ENCODE data around the gene FANCC. TPM values are rescaled to one million over a fixed set of nuclear protein-coding genes. Genes with fewer than 3 reads are reported as not detected.
"Not testable (repeated sequence)": the region's sequence is repeated elsewhere in the genome, so short reads cannot be mapped to it uniquely, and the experiment has no call there.

FANCC gene
- total and polyA plus RNA-seq, 12 donors, result 1.9 to 6.1 (median 3.3) TPM

- no peaks in the 10 kb centered on the region for H3K36me3 ChIP-seq (replicated peaks in 1 of 2)
- 89 to 98% (median 91%) methylated on average over 8 of the region's 8 CpGs for WGBS, 4 donors
- H3K9me3 ChIP-seq (replicated peaks in 1 of 3), result peaks cover 0 to 10% (median 8%) of the 10 kb centered on the region in 3 donors
- TF ChIP-seq CTCF (IDR thresholded peaks at IDR 0.05), result no peak
- TF ChIP-seq POLR2A (IDR thresholded peaks at IDR 0.05), result no peak
- no peak for DNase-seq
- no peak overlapping the region for H3K27ac ChIP-seq
- H3K4me3 ChIP-seq, result no peak overlapping the region
- intact Hi-C loops (cut with DNase I), result no loop called here
- H3K4me1 ChIP-seq (replicated peaks in 1 of 2), result no peaks in the 10 kb centered on the region
- H3K27me3 ChIP-seq, result no peaks in the 10 kb centered on the region
These were observed 41.0 kb downstream of the FANCC start for GRCh38 chr9:95276395-95276954.

GRCh38 chr9:95274160-95274559, 43.3 kb downstream of the FANCC start:
- intact Hi-C loops (cut with DNase I); DNase-seq; H3K36me3 ChIP-seq (replicated peaks in 1 of 2); H3K4me3 ChIP-seq; H3K27me3 ChIP-seq; H3K9me3 ChIP-seq (replicated peaks in 1 of 3); H3K27ac ChIP-seq; H3K4me1 ChIP-seq (replicated peaks in 1 of 2): not testable (repeated sequence)
- 95 to 96% (median 95%) methylated on average over 2 of the region's 2 CpGs for WGBS, 4 donors

- H3K27me3 ChIP-seq, result no peaks in the 10 kb centered on the region
- H3K4me3 ChIP-seq, result no peak overlapping the region
- no peak for DNase-seq
- H3K36me3 ChIP-seq (replicated peaks in 1 of 2), result no peaks in the 10 kb centered on the region
- intact Hi-C loops (cut with DNase I), result no loop called here
- WGBS, 4 donors, result 51 to 79% (median 57%) methylated on average over 4 of the region's 4 CpGs
- TF ChIP-seq POLR2A (IDR thresholded peaks at IDR 0.05), result no peak
- no peak for TF ChIP-seq CTCF (IDR thresholded peaks at IDR 0.05)
- no peak overlapping the region for H3K27ac ChIP-seq
- no peaks in the 10 kb centered on the region for H3K9me3 ChIP-seq (replicated peaks in 1 of 3)
- H3K4me1 ChIP-seq (replicated peaks in 1 of 2), result no peaks in the 10 kb centered on the region
These were observed 44.0 kb downstream of the FANCC start for GRCh38 chr9:95273369-95274022.

GRCh38 chr9:95272830-95273229, 44.7 kb downstream of the FANCC start:
- 95 to 99% (median 97%) methylated on average over 8 of the region's 8 CpGs for WGBS, 4 donors
- no peaks in the 10 kb centered on the region for H3K9me3 ChIP-seq (replicated peaks in 1 of 3)
- no peak for DNase-seq
- H3K27me3 ChIP-seq, result no peaks in the 10 kb centered on the region
- no peaks in the 10 kb centered on the region for H3K4me1 ChIP-seq (replicated peaks in 1 of 2)
- H3K36me3 ChIP-seq (replicated peaks in 1 of 2), result no peaks in the 10 kb centered on the region
- intact Hi-C loops (cut with DNase I), result no loop called here
- H3K27ac ChIP-seq, result no peak overlapping the region
- H3K4me3 ChIP-seq, result no peak overlapping the region
- TF ChIP-seq POLR2A (IDR thresholded peaks at IDR 0.05) (no peak), CTCF (IDR thresholded peaks at IDR 0.05) (no peak)

GRCh38 chr9:95270790-95271189, 46.7 kb downstream of the FANCC start:
- intact Hi-C loops (cut with DNase I), result no loop called here
- Histone ChIP-seq H3K4me1 (replicated peaks in 1 of 2) (no peaks in the 10 kb centered on the region), H3K4me3 (no peak overlapping the region), H3K27me3 (no peaks in the 10 kb centered on the region), H3K27ac (no peak overlapping the region), H3K36me3 (replicated peaks in 1 of 2) (no peaks in the 10 kb centered on the region), H3K9me3 (replicated peaks in 1 of 3) (no peaks in the 10 kb centered on the region)
- TF ChIP-seq POLR2A (IDR thresholded peaks at IDR 0.05) (no peak), CTCF (IDR thresholded peaks at IDR 0.05) (no peak)
- WGBS, 4 donors, result 71 to 85% (median 83%) methylated on average over 4 of the region's 4 CpGs
- DNase-seq, result no peak

GRCh38 chr9:95269803-95270773, 47.4 kb downstream of the FANCC start:
- intact Hi-C loops (cut with DNase I), result not testable (repeated sequence)
- 86 to 93% (median 92%) methylated on average over 18 of the region's 18 CpGs for WGBS, 4 donors

More at GRCh38 chr9:95269803-95270773, 47.4 kb downstream of the FANCC start:
- not testable (repeated sequence) for H3K27me3 ChIP-seq; DNase-seq; H3K36me3 ChIP-seq (replicated peaks in 1 of 2); H3K9me3 ChIP-seq (replicated peaks in 1 of 3); H3K27ac ChIP-seq; H3K4me3 ChIP-seq; H3K4me1 ChIP-seq (replicated peaks in 1 of 2)
